Amniotic stem cell (primary cell): ENCODE measurements around the gene TSHZ1.

Experiments used
- DNase-seq: peaks from one replicate; lab custom pipeline; 2025; lab: John Stamatoyannopoulos, UW

Gene TSHZ1

DNA sequence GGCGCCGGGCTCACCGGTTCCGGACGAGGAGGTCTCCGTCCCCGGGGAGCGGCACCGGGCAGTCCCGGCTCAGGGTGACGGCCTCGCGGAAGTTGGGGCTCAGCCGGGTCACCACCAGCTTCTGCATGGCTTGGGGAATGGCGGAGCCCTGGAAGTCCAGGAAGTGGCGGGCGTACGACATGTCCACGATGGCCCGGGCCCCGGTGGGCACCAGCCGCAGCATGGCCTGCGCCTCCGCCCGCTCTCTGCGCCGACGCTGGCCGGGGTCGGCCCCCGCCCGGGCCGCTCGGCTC, 1.8 kb upstream of the TSHZ1 start:
- no peak for DNase-seq

DNA sequence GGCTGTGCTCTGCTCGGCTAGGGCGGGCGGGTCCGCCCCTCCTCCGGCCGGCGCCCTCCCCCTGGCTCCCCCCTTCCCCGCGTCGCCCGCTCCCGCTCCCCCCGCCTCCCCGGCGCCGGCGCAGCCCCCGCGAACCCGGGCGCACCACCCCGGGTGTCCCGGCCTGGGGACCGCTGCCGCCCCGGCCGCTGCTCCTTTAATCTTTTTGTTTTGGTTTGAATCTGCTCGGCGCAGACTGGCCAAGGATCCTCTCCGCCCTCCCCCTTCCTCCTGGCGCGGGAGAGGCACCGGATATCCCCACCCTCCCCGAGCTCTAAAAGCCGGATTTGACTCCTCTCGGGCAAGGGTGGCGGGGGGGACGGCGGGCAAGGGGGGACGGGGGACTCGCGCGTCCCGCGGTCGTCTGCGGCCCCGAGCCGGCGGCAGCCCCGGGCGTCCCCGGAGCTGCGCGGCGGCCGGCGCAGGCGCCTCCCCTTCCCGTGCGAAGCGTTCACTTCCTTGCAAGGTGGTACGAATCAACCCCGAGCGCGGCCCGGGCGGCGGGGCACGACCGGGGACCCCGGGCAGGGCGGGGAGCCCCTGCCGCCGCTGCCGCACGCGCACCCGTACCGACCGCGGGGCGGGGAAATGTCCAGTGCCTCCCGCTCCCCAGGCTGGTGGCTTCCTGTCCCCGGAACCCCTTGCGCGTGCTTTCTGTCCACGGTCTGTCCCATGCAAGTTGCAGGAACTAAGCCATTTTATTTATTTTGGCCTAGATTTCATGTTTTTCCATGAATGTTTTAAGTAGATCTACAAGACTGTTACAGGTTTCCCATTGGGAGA, 1.3 kb upstream of the TSHZ1 start, which contains the start of gene PTGR3:
PTGR3 (minus strand) TSS at position 11 of the 822 bp plus-strand sequence. CDS start 81 bp downstream, outside the sequence.
- peak; percentile 43 for DNase-seq

DNA sequence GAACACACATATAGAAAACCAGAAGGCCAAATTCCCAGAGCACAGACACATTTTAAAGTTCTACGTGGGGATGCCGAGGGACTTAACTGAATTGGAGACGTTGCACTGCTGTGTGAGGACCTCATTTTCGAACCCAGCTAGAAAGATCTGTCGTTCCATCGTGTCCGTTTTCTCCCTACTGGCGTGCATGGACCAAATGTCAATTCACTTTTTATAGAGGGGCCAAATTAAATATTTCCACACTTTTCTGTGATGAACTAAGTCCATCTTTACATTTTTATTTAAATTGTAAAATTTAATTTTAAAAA, 692 bp upstream of the TSHZ1 start:
- DNase-seq = no peak

DNA sequence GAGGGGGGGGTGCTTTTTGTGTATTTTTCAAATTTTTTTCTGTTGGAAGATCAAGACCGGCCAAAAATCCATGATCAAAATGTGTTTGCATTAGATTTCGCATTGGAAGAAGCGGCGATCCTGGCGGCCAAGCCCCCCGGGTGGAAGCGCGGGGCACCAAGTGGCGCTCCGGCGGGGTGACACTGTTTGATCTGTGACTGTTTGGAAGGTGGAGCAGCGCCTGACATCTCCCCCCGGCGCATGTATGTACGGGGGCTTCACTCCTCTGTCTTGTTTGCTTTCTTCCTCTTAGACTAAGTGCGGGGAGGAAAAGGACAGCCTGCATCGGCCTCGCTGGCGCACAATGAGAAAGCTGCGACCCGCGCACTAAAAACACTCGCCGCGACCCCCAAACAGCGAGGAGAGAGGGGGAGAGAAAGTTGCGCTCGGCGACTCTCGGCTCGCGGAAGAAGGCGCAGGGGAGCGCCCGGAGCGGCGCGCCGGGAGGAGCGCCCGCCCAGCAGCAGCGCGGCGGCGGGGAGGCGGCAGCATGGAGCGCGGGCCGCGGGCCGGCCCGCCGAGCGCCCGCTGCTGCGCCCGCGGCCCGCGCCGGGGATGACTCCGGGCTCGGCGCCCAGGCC, 515 bp downstream of the TSHZ1 start:
- no peak for DNase-seq

DNA sequence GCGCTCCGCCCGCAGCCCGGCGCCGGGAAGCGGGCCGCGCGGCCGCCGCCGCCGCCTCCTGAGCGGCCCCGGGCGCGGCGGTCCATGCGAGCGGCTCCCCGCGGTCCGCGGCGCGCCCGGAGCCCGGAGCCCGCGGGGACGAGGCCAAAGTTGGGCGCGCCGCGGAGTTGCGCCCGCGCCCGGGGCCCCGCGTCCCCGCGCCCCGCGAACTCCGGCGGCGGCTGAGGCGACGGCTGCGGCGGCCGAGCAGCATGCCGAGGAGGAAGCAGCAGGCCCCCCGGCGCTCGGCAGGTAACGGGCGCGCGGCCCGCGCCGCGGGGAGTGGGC, 992 bp downstream of the TSHZ1 start:
- DNase-seq = no peak

DNA sequence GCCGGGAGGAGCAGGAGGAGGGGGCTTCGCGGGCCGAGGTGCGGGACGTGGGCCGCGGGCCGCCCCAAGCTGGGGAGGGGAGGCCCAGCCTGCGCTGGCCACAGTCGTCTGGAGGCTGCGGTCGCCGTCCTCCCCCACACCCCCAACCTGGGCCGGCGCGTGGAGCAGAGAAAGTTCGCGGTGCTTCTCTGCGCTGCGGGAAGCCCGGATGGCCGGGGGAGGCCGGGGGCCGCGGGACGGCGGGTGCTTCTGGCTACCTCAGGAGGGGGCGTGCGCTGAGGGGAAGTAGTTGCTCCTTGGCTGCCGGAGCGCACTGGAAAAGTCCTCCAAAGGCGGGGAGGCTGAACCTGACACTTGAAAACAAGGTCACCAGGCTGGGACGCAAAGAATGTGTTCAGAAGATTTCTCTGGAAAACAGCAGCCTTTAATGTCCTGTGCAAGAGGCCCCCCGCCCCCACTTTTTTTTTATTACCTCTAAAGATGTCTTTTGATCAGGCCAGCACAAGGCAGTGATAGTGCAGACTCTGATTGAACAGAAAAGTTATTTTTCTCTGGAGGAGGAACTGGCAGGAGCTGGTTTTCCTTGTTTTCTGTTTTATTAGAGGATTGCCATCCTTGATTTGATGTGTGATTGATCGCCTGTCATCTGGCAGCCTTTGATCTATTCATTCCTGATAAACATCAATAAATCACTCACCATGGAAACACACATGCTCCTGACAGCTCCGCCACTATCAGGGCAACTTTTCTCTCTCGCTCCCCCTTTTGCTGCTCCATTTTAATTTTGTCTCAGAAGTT, 1.6 kb downstream of the TSHZ1 start:
- no peak for DNase-seq

DNA sequence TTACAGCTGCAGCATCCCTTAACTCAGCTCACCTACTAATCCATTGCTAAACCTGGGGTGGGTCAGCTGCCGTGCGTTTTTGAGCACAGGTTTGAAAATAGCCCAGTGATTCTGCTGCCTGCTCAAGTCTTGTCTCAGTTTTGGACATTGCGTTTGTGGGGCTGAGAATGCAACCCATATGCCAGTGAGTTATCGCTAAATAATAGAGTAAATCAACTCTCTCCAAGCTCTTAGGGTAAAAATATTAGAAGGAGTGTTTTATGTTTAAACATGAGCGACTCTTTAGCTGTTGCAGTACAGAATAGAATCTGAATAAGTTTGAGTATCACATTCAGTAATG, 2.1 kb downstream of the TSHZ1 start:
- DNase-seq = no peak

DNA sequence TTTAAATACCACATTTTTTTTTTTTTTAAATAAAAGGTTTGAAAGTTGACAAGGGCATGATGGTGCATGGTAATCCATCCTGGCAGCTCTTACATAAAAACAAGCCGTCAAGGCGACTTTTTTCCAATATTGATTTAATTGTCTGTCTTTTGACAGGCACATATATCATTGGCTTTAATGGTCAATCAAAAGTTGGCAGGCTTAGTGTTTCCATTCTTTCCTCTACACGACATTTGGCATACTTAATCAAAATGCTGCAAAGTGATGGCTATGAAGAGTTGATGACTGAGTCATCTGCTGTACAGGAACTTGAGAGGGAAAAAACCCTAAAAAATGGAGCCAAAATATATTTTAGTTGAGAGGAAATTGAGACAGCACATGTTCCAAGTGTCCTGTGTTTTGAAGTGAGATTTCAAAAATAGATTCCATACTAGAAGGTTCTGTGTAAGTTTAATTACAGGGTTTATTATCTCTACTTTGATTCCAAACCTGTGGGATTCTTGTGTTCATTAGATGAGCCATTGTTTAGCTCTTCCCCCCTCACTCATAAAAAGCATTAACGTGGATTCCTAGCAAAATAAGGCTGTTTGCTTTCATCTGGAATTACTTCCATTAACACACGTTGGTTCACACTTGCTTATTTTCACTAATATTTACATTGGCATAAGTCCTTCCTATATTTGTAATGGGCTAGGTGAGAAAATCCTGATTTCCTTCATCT, 3.2 kb downstream of the TSHZ1 start:
- DNase-seq = no peak

DNA sequence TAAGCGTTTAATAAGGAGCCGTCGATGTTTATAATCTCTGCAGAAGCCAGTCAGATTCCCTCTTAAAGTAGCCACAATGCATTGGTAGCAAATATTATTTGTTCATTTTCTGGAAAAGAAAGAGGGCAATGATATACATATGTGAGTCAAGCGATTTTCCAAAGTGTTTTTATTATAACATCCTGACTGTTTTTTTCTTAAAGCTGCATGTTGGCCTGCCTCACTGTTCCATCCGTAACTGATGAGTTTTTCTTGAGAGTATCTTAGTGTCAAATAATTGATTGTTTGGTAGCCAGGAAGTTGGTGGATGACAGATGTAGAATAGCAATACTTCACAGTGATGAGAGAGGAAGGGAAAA, 3.7 kb downstream of the TSHZ1 start:
- DNase-seq = no peak

DNA sequence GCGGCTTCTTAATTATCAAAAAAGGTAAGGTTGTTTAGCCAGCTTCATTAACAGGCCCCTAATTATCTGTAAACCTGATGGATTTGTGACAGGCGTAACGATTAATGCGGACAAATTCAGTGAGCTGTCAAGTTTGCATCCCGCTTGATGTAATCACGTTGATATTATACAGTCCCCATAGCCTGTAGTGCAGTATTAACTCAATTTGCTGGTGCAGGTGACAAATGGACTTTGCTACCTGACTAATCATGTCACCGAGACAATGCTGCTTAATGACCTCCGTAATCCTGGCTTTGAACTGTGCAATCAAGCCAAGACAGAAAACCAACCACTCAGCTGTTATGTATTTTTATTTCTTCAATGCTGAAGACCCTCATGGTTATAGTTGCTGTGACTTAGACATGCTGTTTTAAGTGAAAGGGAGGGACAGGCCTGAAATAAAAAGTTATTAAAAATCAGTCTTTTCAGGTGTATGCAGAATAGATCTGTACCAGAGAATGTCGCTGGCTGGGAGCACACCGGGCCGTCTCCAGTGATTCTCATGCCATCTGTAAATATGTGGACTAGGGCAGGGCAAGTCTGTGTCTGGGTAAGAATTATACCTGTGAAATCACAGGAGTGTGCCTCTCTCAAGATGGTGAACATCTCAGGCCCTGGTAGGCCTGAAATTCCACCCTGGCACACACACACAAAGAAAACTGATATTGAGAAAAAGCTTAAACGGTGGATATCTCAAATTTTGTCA, 4.3 kb downstream of the TSHZ1 start:
- DNase-seq = no peak

DNA sequence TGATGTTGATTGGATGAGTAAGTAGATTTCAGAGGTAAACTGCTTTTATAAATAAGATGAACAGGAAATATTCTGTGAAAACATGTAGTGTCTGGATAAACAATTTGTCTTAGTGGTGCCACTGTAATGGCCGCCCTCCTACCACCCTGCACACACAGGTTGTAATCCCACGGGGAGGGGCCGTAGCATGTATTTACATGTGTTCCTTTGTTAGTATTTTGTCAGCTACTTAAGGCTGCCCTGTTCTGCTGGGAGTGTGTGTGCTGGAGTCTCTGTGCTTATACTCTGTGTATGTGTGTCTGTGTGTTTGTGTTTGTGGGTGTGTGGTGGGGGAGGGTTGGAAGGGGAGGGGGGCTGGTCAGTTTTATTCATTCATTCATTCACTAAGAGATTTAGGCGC, 5.1 kb downstream of the TSHZ1 start:
- no peak for DNase-seq

DNA sequence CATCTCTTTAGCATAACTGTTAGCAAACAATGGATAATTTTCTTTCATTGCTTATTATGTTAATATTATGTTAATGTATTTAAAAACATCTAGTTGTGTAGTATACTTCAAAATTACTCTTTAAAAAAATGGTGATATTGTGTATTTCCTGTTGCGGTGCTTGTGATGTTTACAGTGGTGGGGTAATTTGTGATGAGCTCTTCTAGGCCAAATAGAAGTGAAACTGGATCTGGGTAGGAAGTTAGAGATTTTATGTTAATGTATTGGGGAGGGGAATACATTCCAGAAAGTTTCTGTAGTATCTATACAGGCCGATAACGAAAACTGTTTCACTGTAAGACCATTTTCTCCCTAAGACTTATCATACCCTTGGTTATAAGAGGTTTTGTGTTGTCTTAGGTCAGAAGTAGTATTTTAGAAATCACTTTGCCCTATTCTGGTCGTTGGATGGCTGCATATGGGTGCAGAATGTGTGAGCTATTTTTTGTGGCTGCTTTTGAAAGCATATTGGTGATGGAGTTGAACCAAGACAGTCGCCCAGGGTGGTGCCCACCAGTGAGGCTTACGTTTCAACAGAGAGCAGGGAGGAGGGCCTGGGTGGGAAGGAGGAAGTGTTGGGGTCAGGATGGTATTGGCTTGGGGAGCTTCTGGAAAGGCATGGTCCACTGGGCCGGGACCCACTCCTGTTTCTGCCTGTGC, 5.8 kb downstream of the TSHZ1 start:
- DNase-seq = no peak

DNA sequence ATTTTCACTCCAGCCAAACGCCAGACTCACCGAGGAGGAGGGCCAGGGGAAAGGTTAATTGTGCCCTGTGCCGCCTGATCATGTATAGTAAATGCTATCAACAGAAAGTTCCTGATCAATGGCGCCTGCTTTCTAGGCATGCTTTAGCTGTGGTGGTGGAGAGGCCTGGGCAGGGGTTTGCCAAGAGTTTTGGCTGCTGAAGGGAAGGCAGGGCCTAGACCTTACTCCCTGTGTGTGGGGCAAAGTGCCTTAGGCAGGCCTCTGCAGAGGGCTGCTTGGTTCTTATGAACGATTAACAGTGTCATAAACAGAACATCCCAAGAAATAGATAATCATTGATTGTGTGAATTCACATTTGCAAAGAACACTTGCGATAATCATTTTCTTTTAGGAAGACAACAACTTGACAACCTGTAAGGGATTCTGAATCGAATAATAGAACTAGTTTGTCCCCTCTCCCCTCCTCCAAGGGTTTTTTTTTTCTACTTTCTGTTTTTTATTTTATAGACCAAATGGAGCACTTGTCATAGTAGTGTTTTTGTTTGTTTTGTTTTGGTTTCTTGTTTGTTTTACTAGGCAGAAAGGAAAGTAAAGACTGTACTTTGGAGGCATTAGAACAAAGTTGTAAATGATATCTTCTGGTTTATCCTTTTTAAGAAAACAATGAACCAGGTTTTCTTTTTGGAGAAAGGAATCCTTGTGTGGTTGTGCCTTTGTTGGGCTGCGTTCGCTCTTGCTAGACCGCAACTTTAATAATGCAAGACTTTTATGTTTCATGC, 6.5 kb downstream of the TSHZ1 start:
- no peak for DNase-seq

DNA sequence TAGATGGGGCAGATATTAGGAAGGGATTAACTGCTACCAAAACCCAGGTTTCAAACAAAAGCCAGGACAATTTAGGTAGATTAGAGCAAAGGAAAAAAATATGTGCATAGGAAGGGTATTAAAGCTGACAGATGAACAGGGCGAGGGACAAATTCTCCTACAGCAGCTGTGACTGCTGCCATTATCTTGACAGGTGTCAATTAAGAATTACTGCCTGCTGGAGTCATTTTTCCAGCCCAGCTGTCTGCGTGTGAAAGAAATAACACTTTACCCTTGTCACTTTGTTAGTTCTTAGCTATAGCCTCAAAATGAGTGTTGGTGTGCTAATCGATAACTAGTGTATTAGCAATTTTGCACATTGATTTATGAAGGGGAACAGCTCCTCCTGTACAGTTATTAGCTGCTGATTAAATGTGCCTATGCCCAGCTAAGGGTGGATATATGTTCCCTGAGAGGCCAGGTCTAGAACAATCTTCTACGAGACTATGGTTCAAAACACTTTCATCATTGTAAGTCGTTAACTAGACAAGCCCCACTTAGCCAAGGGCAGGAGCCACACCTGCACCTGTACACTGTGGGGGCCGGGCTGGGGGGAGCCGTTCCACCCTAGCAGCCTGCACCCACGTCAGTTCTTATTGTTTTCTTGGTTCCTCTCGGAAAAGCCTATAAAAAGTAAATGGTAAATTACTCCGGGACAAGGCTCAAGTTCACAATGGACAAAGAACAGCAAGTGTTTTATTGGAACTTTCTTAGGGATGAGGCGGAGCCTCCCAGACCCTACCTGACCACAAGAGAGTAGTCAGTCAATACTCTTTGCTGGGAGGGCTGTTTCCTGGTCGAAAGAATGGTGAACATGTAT, 7.7 kb downstream of the TSHZ1 start:
- DNase-seq = no peak

DNA sequence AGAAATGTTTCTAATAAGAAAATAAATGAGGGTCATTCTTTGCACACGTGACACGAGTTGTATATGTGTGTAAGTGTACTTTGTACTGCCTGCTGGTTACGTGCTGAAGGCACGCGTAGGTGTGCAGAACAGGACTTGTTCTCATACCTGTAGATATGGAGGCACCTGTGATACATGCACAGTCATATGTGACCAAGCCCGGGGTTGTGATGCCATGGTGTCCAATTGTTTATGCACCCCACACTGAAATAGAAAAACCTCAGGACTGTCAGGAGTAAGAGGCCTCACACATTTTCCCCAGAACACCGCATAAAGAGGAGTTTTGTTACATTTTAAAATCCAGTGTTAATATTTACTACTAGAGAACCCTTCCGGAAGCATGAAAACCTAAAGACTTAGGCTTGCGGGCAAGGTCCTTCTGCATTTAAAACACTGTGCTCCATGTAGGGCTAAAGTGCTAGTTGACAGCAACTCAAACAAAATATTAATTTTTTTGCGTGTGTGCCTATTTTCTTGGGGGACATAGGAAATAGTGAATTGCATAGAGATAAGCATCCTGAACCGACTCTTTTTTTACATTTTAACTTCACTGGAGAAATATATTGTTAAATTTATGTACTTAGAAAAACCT, 9.3 kb downstream of the TSHZ1 start:
- no peak for DNase-seq

DNA sequence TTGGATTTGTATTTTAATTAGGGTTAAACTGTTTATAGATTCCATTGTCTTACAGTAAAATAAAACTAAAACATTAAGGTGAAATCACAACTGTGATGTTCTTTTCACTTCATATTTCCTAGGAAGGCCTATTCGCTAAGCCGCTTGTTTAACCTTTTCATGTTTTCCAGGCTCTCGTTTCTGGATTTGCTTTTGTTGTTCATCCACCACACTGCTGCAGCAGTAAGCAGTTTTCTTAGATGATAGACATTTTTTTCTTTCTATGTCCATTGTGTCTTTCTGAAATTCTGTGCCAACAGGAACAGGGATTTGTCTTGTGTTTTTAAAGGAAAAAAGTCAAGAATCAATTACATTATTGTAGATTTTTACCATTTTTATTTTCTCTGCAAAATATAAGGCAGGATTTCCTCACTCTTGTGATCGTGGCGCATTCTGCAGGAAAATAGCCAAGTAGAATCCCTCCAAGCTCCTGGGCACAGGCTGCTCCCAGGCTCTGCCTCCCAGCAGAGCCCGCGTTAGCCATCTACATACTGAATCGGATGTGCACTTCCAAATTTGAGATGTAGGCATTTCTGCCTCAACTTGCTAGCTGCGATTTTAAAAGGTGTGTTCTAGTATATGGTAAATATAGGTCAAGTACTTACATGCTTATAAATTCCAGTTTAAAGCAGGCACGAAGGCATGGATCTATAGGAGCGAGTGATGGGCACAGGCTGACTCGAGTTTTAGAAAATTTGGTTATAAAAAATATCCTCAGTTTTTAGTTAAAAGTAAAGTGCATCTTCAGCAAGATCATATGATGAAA, 10.2 kb downstream of the TSHZ1 start:
- no peak for DNase-seq

DNA sequence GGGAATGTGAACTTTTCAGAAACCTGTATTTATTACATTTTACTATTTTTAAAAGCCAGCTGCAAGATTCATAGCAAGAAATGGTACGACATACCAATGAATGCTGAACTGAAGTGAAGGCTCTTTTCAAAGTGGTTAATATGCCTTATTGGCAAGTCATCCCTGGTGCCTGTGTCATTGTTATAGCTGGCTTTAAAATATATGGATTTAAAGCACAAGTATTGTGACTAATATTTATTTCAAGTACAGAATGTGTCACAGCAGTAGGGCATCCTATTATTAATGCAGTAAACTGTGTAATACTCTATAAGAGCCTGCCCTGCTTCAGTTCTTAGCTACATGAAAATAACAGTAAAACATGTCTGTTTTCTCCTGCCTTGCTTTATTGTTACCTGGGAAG, 10.8 kb downstream of the TSHZ1 start:
- DNase-seq = no peak

DNA sequence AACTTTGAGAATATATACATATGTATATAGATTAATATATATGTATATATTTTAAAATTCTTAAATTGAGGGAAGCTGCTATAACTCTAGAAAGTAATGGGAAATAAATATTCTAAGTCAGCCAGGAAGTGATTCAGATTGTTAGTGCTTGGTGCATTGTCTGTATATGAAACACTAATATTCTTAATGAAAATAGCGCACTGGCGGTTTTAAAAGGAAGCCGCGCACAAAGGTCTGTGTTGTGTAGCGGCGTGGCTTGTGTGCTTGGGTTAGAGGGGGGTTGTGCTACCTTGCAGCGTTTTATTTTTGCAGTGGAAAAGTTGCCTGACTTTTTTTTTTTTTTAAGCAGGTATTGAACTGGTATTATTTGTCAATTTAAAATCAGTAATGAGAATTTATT, 11.3 kb downstream of the TSHZ1 start:
- no peak for DNase-seq

DNA sequence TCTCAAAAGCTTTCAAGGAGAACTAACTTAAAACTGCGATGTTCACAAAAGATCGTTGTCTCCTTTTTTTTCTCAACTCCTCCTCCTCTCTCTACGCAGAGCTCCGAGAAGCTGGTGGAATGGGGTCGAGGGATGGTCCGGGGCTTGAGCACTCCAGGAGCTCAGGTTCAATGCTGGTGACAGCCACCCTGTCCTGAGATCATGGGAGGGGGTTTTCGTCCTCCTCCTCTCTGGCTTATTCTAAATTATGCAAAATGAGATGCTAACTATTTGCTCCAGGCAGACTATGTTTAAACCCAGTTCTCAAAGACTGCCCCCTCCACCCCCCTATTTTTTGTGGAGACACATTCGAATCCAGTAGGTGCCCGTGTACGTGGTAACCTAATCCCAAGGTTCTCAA, 11.8 kb downstream of the TSHZ1 start:
- DNase-seq = no peak
